DND-41 (cell line): ENCODE data around the gene ADD2.

Experiments
- EZH2 ChIP-seq: IDR thresholded peaks from 3 replicates; pipeline ENCODE4 v1.6.1; 2012; ENCODE audit warnings: borderline replicate concordance, low read depth, mild to moderate bottlenecking, moderate library complexity, low read length, inconsistent platforms; ENCODE audit not compliant: severe bottlenecking
- TF ChIP-seq, protein P1 (sequence below): IDR thresholded peaks from 2 replicates; pipeline ENCODE4 v1.5.1; 2012; ENCODE audit warnings: borderline replicate concordance, low read length, moderate library complexity, mild to moderate bottlenecking; ENCODE audit not compliant: poor library complexity, severe bottlenecking; ENCODE audit errors: extremely low read depth

DNA sequence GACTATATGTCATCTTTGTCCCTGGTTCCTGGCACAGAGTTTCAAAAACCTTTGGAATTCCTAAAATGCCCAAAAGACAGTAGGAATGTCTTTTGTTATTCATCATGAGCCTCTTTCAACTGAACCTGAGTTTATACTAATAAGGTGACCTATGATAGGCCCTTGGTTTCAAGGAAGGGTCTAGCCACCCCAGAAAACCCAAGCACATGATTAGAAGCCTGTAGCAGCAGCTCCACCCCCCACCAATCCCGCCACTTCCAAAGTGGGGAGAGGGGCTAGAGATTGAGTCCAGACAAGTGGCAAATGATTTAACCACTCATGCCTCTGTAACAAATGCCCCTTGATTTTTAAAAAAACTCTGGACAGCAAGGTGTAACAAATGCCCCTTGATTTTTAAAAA is 56.8 kb downstream of the ADD2 start:
- TF ChIP-seq, protein P1, sequence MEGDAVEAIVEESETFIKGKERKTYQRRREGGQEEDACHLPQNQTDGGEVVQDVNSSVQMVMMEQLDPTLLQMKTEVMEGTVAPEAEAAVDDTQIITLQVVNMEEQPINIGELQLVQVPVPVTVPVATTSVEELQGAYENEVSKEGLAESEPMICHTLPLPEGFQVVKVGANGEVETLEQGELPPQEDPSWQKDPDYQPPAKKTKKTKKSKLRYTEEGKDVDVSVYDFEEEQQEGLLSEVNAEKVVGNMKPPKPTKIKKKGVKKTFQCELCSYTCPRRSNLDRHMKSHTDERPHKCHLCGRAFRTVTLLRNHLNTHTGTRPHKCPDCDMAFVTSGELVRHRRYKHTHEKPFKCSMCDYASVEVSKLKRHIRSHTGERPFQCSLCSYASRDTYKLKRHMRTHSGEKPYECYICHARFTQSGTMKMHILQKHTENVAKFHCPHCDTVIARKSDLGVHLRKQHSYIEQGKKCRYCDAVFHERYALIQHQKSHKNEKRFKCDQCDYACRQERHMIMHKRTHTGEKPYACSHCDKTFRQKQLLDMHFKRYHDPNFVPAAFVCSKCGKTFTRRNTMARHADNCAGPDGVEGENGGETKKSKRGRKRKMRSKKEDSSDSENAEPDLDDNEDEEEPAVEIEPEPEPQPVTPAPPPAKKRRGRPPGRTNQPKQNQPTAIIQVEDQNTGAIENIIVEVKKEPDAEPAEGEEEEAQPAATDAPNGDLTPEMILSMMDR = no peak
- TF ChIP-seq EZH2 = no peak
